ENCODE measurements around the gene CTDP1.
A peak's percentile ranks its signal among the peaks of the same experiment; 100 is the strongest.

Gene CTDP1, protein sequence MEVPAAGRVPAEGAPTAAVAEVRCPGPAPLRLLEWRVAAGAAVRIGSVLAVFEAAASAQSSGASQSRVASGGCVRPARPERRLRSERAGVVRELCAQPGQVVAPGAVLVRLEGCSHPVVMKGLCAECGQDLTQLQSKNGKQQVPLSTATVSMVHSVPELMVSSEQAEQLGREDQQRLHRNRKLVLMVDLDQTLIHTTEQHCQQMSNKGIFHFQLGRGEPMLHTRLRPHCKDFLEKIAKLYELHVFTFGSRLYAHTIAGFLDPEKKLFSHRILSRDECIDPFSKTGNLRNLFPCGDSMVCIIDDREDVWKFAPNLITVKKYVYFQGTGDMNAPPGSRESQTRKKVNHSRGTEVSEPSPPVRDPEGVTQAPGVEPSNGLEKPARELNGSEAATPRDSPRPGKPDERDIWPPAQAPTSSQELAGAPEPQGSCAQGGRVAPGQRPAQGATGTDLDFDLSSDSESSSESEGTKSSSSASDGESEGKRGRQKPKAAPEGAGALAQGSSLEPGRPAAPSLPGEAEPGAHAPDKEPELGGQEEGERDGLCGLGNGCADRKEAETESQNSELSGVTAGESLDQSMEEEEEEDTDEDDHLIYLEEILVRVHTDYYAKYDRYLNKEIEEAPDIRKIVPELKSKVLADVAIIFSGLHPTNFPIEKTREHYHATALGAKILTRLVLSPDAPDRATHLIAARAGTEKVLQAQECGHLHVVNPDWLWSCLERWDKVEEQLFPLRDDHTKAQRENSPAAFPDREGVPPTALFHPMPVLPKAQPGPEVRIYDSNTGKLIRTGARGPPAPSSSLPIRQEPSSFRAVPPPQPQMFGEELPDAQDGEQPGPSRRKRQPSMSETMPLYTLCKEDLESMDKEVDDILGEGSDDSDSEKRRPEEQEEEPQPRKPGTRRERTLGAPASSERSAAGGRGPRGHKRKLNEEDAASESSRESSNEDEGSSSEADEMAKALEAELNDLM

DNA sequence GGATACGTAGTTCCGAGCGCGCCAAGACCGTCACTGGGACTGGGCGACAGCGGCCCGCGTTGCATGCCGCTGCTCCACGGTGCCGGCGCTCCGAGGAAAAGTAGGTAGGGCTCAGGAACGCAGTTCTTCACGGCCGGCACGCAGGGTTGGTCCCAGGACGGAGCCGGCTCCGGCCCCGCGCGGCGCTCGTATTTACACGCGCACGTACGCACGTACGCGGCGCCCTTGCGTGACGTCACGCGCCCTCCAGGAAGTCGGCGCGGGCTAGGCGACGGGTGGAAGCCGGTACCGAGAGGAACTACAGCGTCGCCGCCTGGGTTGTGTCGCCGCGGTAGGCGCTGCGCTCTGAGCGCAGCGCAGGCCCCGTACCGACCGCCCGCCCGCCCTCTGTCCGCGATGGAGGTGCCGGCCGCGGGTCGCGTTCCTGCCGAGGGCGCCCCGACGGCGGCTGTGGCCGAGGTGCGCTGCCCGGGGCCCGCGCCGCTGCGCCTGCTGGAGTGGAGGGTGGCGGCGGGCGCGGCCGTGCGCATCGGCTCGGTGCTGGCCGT is at the start of gene CTDP1:
TSS of gene CTDP1 (plus strand) at position 252 of the 548 bp plus-strand sequence. CDS start at position 397, 145 bp downstream.
- DNase-seq: peak; percentile 99

DNA sequence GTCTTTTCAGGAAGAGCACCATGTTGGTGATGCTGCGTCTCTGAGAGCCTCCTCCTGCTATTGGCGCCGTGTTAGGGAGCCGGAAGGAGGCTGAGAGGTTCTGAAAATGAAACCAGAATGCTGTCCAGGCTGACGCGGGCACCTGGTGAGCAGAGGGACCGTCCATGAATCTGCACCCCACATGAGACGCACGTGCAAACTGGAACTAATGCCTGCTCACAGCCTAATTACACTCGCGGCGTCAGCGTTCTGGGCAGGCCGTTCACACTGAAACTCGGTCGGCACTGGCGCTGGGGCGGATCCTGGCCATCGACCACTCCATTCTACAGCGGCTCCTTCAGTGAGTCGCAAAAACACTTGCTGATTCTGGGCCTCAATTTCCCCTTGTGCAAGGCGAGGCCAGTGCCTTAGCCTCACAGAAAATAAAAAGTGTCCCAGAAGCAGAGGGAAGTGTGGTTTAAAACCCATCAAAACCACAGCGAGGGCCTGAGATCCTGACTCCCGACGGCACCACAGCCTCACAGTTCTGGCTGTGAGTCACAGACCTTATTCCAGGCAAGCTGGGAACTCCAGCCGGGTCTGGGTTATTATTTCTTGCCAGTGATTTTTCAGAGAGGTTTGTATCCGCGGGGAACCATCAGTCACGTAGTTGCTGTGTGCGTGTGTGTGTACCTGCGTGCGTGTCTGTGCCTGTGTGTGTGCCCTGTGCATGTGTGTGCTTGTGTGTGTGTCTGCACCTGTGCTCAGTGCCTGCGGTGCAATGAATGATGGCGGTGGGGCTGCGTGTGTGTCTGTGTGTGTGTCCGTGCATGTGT is 49.1 kb upstream of the CTDP1 start:
- peak; percentile 41 for DNase-seq

DNA sequence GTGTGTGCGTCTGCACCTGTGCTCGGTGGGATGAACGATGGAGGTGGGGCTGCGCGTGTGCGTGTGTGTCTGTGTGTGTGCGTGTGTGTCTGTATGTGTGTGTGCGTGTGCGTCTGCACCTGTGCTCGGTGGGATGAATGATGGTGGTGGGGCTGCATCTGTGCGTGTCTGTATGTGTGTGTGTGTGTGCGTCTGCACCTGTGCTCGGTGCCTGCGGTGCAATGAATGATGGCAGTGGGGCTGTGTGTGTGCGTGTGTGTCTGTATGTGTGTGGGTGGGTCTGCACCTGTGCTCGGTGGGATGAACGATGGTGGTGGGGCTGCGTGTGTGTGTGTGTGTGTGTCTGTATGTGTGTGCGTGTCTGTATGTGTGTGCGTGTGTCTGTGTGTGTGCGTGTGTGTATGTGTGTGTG is 48.5 kb upstream of the CTDP1 start:
- DNase-seq: no peak

DNA sequence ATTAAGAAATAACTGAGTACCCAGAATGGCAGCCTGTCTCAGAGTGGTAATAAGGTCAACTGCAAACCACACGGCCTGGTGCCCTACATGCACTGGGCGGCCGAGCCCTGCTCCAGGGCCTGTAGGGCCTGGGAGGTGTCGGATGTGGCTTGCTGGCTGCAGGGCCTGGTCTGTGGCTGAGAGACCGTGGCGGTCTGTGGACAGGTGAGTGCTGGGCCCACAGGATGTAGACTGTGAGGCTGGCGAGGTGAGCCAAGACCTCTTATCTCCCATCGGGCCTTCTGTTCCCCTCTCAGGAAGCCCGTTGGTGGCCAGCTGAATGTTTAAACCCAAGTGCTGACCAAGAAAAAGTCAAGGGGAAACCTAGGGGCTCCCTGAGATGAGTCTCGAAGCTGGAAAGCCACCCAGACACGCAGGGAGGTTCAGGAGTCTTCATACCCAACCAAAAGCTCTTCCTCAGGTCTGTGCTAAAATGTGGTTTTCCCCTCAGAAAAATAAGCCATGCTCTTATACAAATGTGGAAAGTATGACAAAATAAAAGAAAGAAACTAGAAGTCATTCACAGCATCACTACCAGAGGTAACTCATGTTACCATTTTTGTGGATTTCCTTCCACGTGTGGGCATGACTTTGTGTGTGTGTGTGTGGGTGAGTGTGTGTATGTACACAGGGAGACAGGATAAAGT is 47.7 kb upstream of the CTDP1 start:
- DNase-seq: no peak

DNA sequence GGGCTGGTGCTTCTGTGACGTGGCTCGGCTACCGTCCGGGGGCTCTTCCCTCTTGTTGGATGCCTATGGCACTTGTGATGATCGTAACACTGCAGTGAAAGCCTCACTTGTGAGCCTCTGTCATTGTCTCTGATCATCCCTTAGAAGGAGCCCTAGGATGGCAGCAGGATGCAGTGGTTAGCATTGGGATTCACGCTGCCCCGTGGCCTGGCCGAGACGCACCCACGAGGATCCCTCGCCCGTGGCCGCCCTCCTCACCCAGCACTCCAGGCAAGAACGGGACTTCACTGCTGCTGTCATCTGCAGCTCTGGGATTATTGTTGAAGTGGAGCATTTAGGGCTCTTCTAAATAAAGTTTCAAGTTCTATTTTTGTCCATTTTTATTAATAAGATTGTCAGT is 46.8 kb upstream of the CTDP1 start:
- DNase-seq: no peak

DNA sequence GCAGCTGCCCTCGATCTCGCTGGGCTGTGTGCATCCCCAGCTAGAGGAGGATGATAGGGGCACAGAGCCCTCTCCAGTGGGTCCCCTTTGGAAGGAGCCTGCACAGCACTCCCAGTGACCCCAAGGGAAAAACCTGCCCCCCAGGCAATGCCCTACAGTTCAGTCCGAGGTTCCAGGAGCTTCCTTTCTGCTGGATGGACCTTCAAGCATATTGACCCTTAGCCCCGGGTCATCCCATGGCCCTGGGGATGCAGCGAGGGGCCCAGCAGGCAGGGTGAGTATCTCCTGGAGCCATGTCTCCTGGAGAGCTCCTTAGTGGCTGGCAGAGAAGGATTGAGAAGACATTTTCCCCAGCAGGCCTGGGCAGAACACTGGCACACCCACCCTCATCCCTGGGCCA is 45.4 kb upstream of the CTDP1 start:
- DNase-seq: no peak

DNA sequence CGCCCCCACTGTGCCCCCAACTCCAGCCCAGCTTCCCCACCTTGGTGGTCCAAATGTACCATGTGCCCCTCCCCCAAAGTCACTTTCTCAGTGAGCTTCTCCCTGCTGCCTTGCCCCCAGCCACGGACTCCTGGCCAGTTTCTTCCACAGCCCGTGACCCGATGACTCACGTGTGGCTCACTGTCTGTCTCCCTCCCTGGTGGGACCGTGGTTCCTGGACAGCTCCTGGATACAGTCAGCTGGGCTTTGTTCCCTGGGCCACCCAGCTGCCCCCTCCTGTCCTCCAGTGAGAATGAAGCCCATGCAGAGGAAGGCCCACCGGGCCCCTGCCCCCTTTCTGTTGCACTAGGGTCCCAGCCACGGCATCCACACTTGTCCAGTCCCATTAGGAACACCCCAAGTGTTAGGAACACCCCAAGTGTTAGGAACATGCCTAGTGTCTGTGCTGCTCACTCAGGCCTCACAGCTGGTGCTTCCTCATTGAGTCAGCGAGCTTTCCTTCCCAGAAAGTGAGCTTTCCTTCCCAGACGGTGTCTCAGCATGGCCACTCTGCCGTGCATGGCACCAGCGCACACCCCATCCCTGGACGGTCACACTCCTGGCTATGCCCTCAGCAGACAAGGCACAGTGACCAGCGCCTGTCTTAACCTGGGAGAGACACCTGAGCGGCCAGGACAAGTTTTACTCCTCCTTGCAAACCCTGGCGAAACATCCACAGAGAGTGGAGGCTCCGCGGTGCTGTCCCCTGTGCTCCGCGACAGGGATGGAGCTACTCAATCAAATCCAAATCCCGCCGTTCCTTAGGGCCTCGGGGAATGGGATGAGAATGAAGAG is 44.8 kb upstream of the CTDP1 start:
- DNase-seq: no peak

DNA sequence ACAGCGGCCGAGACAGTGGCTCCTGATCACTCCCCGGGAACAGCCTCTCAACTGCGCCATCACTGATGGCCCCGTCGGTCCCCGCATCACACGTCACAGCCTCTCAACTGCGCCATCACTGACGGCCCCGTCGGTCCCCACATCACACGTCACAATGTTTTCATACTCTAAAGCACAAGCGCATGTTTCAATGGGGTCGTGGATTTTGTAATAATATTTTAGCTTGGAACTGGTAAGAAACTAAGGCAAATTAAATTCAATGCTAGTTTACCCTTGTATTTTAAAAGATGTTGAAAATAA is 44.2 kb upstream of the CTDP1 start:
- DNase-seq: no peak

DNA sequence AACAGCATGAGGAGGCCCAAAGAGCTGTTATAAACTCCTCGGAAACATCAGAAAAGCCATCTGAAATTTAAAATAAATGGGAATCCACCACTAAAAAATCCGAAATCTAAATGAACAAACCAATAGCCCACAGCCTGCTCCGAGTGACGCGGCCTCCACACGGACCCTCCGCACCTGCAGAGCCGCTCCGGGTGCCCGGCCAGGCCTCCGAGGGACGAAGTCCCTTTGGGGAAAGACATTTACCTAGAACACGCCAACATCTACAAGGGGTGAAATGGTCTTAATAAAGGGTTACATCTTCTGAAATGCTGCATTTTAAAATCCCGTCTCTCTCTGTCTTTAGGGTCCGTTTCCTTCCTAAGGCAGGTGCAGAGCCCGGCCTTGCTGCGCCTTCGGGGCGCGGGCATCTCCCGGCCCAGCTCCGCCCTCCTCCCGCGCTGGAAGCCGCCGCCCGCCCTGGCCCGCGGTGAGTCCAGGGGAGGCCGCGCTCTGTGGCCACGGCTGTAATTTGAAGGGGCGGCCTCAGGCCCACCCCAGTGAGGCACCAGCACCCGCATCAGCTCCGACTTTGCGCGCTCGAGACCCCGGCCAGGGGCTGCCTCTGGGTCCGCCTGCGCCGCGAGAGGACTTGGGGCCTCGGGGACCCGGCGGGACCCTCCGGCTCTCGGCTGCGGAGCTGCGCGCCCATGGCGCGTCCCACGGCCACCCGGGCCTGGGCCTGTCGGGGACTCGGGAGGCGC is 42.3 kb upstream of the CTDP1 start:
- no peak for DNase-seq

DNA sequence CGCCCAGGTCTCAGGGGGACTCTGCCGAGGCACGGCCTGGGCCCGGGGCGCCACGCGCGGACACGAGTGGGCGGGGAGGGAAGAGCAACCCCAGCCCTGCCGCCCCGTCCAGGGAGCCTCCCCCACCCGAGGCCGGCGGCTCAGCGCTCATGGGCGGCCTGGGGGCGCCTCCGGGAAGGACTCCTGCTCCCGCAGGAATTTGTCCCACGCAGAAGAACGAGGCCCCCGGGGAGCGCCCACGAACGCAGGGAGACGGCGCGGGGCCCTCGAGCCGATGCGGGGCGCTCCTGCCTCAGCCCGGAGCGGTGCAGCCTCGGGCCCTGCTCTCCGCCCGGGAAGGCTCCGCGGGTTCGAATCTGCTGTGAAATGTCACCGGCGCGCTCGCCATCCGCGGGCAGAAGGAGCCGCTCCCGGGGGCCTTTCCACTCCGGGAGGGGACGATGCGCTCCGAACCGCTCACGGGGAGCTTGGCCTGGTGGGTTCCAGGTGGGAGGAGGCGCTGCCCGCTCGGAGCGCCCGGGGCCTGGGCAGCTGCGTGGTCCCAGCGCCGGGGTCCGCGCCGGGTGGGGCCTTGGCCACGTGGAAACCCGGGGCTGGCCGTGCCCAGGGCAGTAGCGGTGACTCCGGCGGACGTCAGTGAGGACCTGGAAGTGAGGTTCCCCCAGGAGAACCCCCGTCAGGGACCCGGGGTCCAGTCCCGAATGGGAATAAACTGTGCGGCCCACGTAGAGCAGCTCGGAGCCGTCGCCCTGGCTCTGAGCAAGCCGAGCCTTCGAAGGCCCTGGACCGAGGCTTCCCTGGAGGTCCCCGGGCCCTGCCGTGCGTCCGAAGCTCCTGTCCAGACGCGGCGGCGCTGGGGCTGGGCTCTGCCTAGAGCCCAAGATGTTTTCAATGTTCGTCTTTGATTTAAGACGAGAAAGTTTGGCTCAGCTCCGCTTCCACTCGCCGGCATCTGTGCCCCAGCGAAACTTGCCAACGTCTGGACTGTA is 41.4 kb upstream of the CTDP1 start:
- DNase-seq: no peak

DNA sequence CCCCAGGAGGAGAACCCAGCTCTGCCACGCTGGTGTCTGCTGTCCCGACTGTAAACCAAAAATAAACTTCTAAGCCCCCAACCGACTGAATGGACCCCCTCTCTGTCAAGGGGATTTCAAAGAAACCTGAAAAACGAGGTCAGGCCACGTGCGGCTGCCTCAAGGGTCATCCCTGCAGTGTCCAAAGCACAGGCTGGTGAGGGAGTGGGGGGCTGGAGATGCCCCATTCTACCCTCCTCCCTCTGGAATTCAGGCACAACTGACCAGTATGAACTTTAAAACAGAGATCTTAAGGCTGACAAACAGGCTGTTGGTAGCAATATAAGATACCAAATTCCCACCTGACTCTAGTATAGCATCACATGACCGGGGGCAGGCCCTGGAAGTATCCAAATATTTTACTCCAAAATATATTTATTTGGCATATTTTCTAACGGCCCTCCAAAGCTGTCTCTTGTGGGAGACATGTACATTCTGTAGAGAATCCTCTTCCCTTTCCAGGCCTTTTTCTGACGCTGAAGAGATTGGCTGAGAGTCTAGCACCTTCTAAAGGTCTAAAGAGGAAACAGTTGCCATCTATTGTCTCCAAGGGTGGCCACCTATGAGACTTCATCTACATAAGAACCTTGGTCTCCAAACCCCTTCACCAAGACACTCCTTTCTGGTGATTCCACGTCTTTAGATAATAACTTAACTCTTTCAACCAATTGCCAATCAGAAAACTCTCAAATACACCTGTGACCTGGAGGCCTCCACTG is 40.4 kb upstream of the CTDP1 start:
- DNase-seq: no peak

DNA sequence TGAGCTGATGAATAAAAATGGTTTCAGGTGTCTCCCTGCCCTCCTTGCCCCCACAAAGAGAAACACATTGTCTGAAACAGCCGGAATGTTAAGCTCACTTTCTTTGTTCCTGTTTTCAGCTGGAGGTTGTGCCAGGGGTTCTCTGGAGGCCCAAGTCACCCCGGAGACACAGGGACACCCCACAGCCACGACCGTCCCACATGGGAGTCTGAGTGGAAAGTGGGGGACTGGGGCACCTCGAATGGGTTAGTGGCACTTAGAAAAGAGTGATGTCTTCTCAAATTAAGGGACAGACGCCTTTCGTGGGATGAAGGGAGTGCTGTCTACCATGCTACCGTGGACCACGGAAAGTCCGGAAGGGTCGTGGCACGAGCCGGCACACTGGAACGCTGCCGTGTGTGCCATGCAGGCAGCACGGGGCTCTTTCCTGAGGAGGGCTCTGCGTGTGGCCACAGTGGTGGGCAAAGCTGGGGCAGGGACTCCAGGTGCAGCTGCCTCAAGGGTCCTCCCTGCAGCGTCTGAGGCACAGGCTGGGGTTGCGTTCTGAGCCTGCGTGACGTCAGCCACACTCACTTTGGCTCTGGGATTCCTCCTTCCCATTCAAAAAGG is 39.4 kb upstream of the CTDP1 start:
- DNase-seq: no peak

DNA sequence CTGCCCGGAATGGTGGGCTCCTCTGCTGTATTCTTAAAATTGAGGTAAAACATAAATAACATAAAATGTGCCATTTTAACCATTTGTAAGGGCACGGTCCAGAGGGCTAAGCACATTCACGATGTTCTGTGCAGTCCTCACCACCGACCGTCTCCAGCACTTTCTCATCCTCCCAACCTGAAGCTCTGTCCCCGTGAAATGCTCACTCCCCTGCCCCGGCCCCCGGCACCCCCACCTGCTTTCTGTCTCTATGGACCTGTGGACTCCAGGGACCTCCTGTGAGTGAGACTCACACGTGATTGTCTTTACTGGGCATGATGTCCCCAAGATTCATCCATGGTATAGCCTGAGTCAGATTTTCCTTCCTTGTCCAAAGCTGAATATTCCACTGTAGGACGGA is 38.7 kb upstream of the CTDP1 start:
- no peak for DNase-seq

DNA sequence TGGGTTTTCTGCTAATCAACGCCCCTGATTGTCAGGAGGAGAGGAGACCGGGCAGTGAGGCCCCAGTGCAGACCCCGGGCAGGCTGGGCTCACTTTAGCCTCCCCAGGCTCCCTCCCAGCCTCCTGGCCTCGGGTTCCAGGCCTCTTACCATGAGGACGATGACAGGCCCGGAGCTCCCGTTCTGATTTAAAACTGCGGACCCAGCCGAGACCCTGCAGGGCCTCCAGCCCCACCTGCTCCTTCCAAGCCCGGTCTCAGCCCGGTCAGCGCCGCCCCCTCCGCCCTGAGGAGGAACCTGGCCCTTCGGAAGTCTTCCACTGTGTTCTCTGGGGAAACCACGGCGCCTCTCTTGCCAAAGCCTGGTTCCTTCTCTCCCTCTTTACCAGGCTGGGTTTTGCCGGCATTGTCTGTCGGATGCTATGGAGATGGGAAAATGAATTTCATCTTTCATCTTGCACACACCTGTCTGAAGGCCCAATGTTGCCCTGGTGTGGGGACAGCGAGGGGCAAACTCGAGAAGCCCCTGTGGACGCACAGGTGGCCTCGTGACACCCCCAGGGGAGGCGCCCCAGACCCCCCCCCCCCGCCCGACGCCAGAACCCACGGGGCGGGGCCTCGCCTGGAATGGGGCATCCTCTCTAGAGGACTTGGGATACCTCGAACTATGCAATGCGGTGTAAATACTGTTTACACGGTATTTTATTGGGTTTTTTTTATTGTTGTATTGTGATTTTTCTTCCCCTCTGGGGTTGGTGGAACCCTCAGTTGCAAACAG is 37.7 kb upstream of the CTDP1 start:
- DNase-seq: no peak

DNA sequence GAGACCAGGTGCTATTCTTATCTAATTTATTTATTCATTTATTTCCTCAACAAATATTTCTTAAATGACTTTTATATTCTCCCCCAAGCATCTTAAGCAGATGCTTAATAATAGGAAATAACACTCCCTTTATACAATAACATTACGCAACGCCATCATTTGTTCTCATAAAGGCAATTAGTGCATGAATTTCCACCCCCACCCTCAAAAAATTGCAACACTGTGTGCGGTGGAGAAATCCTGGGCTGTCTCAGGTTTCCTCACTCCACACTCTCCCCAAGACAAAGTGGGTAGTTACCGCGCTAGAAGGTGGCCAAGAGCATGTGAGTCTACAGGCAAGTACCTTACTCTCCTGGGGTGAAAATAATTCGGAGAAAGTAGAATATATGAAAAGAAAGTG is 37.0 kb upstream of the CTDP1 start:
- DNase-seq: no peak

DNA sequence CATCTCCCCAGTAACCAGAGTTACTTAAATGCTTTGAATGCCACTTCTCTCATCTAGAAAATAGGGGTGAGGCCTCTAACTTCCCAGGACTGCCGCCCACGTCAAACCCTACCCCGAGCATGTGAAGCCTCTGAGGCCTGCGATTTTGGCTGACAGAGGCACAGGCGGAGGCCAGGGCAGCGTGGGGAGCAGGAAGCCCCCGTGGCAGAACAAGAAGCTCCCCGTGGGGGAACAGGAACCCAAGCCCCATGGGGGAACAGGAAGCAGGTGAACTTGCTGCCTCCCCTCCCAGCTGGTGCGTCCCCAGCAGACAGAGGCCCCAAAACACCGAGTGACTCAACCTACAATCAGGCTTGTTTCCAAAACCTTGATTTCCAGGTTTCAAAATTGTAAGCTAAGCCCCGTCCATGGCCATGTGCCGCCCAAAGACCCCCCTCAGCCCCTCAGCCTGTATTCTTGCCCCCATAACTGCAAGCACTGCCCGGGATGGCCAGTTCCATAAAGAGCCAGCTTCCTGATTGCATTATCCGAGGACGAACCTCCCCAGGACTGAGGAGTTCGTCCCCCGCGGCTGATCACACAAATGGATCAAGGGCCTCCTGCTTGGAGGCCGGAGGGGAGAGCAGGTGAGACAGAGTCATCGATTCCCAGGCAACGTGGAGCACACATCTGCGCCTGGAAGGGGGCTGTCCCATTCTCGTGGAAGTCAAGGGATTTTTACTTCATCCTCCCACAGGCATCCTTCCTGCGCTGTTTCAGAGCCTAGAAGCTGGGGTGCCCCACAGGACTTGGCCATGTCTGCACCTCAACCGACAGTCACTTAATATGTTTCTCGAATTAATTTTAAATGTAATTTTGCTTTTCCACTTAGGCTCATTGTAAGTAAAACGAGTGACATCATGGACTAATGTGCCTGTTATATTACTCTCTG is 36.3 kb upstream of the CTDP1 start:
- DNase-seq: no peak
